GM19351 (cell line): ENCODE results near the gene TMEM179B.
"Not testable (repeated sequence)": the region's sequence is repeated elsewhere in the genome, so short reads cannot be mapped to it uniquely, and the experiment has no call there.

Experiments
- ATAC-seq: cut with Tn5 transposase; IDR thresholded peaks from one replicate; pipeline ENCODE4 v1.9.1; 2021; ENCODE audit warnings: mild to moderate bottlenecking, moderate library complexity; ENCODE audit not compliant: unreplicated experiment

TMEM179B gene

GRCh38 chr11:62788991-62789390, 1.8 kb downstream of the TMEM179B start:
- ATAC-seq = no peak

- no peak for ATAC-seq
Measured at GRCh38 chr11:62789576-62789975, 2.4 kb downstream of the TMEM179B start.

GRCh38 chr11:62791501-62792201, 4.4 kb downstream of the TMEM179B start, which contains the start of gene TMEM223:
Gene TMEM223 (minus strand): TSS chr11:62792006. CDS start chr11:62791994, 12 bp downstream.
- ATAC-seq = peak; percentile 74

- ATAC-seq = no peak
Measured at GRCh38 chr11:62792202-62792575, 5.0 kb downstream of the TMEM179B start.

- ATAC-seq = no peak
Measured at GRCh38 chr11:62794201-62794775, 7.1 kb downstream of the TMEM179B start.

GRCh38 chr11:62796281-62796680, 9.1 kb downstream of the TMEM179B start:
- ATAC-seq = no peak

- no peak for ATAC-seq
Measured at GRCh38 chr11:62799486-62799885, 12.3 kb downstream of the TMEM179B start.

- ATAC-seq = no peak
Measured at GRCh38 chr11:62801071-62801470, 13.9 kb downstream of the TMEM179B start.

GRCh38 chr11:62804310-62805075, 17.3 kb downstream of the TMEM179B start:
- ATAC-seq = peak; percentile 24

GRCh38 chr11:62805076-62805892, 18.1 kb downstream of the TMEM179B start, which contains the start of gene NXF1:
Gene NXF1 (minus strand): TSS chr11:62805440. CDS start chr11:62805356, 84 bp downstream.
- ATAC-seq = peak; percentile 81

GRCh38 chr11:62805961-62806441, 18.8 kb downstream of the TMEM179B start:
- no peak for ATAC-seq

- ATAC-seq = no peak
Measured at GRCh38 chr11:62806611-62807121, 19.5 kb downstream of the TMEM179B start.

- ATAC-seq = no peak
Measured at GRCh38 chr11:62810748-62811147, 23.5 kb downstream of the TMEM179B start.

- no peak for ATAC-seq
Measured at GRCh38 chr11:62811659-62812058, 24.5 kb downstream of the TMEM179B start.

- ATAC-seq = no peak
Measured at GRCh38 chr11:62816557-62816956, 29.4 kb downstream of the TMEM179B start.

GRCh38 chr11:62817129-62817528, 29.9 kb downstream of the TMEM179B start:
- no peak for ATAC-seq

- ATAC-seq = no peak
Measured at GRCh38 chr11:62823677-62824076, 36.5 kb downstream of the TMEM179B start.

GRCh38 chr11:62828130-62828529, 40.9 kb downstream of the TMEM179B start:
- ATAC-seq = not testable (repeated sequence)

GRCh38 chr11:62830904-62831519, 43.8 kb downstream of the TMEM179B start:
- ATAC-seq = no peak
